Loucy (cell line): ENCODE results near the gene CFAP410.

Experiments used
- EZH2phosphoT487 ChIP-seq: fragments of 200-600 bp; IDR thresholded peaks from 2 replicates; pipeline ENCODE4 v1.6.1; 2018; ENCODE audit warnings: antibody characterized with exemption, mild to moderate bottlenecking, moderate library complexity, borderline replicate concordance
- TF ChIP-seq, protein P1 (sequence below): fragments of 200-600 bp; sonication (generic); conservative IDR thresholded peaks from 2 replicates; pipeline ENCODE4 v1.5.1; 2014; ENCODE audit warnings: mild to moderate bottlenecking, antibody characterized with exemption, low read length

DNA sequence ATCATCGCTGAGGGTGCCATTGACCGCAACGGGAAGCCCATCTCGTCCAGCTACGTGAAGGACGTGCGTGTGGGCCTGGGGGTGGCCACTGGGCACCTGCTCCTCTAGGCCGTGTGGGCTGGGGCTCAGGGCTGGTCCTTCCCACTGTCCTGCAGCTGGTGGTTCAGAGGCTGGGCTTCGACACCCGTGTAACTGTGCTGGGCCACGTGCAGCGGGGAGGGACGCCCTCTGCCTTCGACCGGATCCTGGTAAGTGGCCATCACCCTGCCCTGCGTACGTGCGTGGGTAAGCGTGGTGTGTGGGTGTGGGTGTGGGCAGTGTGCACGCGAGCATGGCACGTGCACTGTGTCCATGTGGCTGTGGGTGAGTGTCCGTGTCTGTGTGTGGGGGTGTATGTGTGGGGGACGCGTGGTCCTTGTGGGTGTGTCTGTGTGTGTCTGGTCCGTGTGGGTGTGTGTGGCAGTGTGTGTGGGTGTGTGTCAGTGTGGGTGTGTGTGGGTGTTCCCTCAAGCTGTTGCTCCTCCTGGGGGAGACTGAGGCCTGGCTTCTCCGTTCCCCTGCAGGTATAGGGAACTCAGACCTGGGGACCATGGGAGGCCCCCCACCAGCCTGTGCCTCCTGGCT is 22.8 kb downstream of the CFAP410 start:
- TF ChIP-seq, protein P1, sequence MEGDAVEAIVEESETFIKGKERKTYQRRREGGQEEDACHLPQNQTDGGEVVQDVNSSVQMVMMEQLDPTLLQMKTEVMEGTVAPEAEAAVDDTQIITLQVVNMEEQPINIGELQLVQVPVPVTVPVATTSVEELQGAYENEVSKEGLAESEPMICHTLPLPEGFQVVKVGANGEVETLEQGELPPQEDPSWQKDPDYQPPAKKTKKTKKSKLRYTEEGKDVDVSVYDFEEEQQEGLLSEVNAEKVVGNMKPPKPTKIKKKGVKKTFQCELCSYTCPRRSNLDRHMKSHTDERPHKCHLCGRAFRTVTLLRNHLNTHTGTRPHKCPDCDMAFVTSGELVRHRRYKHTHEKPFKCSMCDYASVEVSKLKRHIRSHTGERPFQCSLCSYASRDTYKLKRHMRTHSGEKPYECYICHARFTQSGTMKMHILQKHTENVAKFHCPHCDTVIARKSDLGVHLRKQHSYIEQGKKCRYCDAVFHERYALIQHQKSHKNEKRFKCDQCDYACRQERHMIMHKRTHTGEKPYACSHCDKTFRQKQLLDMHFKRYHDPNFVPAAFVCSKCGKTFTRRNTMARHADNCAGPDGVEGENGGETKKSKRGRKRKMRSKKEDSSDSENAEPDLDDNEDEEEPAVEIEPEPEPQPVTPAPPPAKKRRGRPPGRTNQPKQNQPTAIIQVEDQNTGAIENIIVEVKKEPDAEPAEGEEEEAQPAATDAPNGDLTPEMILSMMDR: no peak
- no peak for TF ChIP-seq EZH2phosphoT487
